ENCODE measurements around the gene IL1B. TPM values are rescaled to one million over a fixed set of nuclear protein-coding genes. Genes with fewer than 3 reads are reported as not detected.
A peak's percentile ranks its signal among the peaks of the same experiment; 100 is the strongest.

The IL1B gene
- total RNA-seq, 1 experiment from 2014 or later = 5.4 TPM

DNA sequence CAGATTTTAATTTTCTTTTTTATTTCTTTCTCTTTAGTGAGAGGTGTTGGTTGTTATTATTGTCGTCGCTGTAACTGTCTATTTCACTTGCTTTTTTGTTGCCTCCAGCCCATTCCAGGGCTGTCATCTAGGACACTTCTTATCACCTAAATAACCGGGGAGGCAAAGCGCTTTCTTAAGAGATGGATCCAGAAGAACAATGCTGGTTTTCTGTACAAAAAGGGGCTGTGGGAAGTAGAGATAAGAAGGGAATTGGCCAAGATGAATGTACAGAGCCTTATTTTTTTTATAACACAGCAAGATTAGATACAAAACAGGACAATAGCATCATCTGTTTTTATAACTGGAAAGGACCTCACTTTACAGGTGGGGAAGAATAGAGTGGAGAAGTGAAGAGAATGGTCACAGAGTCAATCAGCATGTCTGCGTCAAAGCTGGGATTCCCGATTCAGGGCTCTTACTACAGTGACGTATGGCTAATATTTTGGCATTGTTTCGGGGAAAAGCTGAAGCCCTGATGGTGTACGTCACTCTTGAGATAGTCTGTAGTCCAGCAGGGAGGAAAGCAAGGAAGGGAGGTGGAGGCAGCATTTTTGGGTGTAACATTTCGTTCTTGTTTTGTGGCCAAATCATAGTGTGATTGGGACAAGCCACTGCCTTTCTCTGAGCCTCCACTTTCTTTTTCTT, 23.2 kb downstream of the IL1B start:
- Mint-ChIP-seq H3K9me3 (ENCODE audit: unreplicated experiment) (no peaks in the 10 kb centered on the region), H3K4me1 (ENCODE audit: insufficient read depth, unreplicated experiment) (peaks cover 53% of the 10 kb centered on the region), H3K27me3 (ENCODE audit: insufficient read depth, unreplicated experiment) (no peaks in the 10 kb centered on the region), H3K36me3 (ENCODE audit: insufficient read depth, unreplicated experiment) (peaks cover 6% of the 10 kb centered on the region), H3K27ac (ENCODE audit: low read depth, unreplicated experiment) (peak overlapping the region; percentile 97), H3K4me3 (ENCODE audit: unreplicated experiment) (no peak overlapping the region)
- no peak for DNase-seq (ENCODE audit: unreplicated experiment)
- TF ChIP-seq CTCF (IDR thresholded peaks at IDR 0.05; ENCODE audit: unreplicated experiment) = no peak
- intact Hi-C loops (cut with micrococcal nuclease) = no loop called here
- CTCF ChIA-PET = interaction anchor here (1.6 to 1.7 kb wide), 2 partner anchors 69 to 129 kb away, joined by 3 to 5 read pairs; no protein-coding TSS in a partner anchor
- BruUV-seq (replicated peaks) = TSS peak; percentile 87
- POLR2A ChIA-PET = interaction anchor here (0.8 to 7.9 kb wide), 7 partner anchors 9 to 183 kb away, joined by 3 to 112 read pairs (median 4); partner anchors contain the start of genes IL1A and IL1B

DNA sequence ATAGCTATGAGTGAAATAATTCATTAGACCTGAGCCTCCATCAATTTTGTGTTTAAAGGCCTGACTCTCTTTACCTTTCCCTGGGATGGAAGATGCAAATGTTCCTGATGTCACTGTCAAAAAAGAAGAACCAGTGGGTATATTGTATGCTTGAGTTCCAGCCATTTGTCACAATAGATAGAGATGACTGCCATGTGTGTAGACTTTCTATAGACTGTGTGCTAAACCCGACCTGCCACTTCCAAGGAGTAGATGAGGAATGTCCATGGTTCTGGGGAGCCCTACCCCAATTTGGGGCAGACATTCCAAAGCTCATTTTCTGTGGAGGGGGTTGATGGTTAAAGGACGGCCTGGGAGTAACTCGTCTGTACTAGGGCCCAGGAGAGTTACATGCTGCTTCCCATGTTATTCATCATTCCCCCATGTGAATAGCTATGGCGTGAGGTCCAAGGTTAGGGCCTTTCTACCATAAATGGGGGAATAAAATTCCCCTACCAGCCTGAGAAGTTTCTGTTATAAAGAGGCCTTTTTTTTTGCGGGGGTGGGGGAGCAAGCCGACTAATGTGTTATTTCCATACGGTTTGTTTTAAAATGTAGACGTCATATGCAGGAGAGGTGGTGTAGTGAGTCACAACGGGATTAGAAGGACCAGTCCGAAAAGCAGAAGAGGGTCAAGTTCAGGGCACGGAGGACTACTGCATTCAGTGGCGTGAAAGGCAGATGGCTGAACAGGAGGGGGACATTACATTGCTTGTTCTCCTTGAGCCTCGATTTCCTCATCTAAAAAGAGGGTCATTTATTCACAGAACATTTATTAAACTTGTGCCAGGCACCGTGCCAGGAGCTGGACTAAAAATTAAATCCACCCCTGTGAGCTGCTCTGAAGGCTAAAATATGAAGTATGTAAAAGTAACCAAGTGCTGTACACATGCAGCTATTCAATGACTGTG, 24.0 kb downstream of the IL1B start:
- CTCF ChIA-PET = interaction anchor here (0.6 to 2.4 kb wide), 5 partner anchors 16 to 129 kb away, joined by 3 to 8 read pairs (median 3); no protein-coding TSS in a partner anchor
- intact Hi-C loops (cut with micrococcal nuclease) = no loop called here
- no peak for TF ChIP-seq CTCF (IDR thresholded peaks at IDR 0.05; ENCODE audit: unreplicated experiment)
- H3K4me3 Mint-ChIP-seq (ENCODE audit: unreplicated experiment) = no peak overlapping the region
- H3K36me3 Mint-ChIP-seq (ENCODE audit: insufficient read depth, unreplicated experiment) = peaks cover 6% of the 10 kb centered on the region
- H3K9me3 Mint-ChIP-seq (ENCODE audit: unreplicated experiment) = peaks cover 5% of the 10 kb centered on the region
- no peaks in the 10 kb centered on the region for H3K27me3 Mint-ChIP-seq (ENCODE audit: insufficient read depth, unreplicated experiment)
- POLR2A ChIA-PET = interaction anchor here (0.7 to 7.9 kb wide), 11 partner anchors 8 to 781 kb away, joined by 3 to 112 read pairs (median 4); partner anchors contain the start of genes IL1A and IL1B
- H3K4me1 Mint-ChIP-seq (ENCODE audit: insufficient read depth, unreplicated experiment) = peaks cover 46% of the 10 kb centered on the region
- DNase-seq (ENCODE audit: unreplicated experiment) = peak; percentile 59
- TSS peak; percentile 82 for BruUV-seq (replicated peaks)
- H3K27ac Mint-ChIP-seq (ENCODE audit: low read depth, unreplicated experiment) = peak overlapping the region; percentile 97

- peak; percentile 82 for DNase-seq (ENCODE audit: unreplicated experiment)
- peaks cover 6% of the 10 kb centered on the region for H3K36me3 Mint-ChIP-seq (ENCODE audit: insufficient read depth, unreplicated experiment)
- CTCF ChIA-PET = interaction anchor here (0.6 to 2.4 kb wide), 5 partner anchors 15 to 130 kb away, joined by 3 to 8 read pairs (median 3); no protein-coding TSS in a partner anchor
- peaks cover 12% of the 10 kb centered on the region for H3K9me3 Mint-ChIP-seq (ENCODE audit: unreplicated experiment)
- no TSS peak for BruUV-seq (replicated peaks)
- no peak for TF ChIP-seq CTCF (IDR thresholded peaks at IDR 0.05; ENCODE audit: unreplicated experiment)
- H3K27me3 Mint-ChIP-seq (ENCODE audit: insufficient read depth, unreplicated experiment) = no peaks in the 10 kb centered on the region
- no peak overlapping the region for H3K4me3 Mint-ChIP-seq (ENCODE audit: unreplicated experiment)
- intact Hi-C loops (cut with micrococcal nuclease) = no loop called here
- H3K4me1 Mint-ChIP-seq (ENCODE audit: insufficient read depth, unreplicated experiment) = peaks cover 46% of the 10 kb centered on the region
- H3K27ac Mint-ChIP-seq (ENCODE audit: low read depth, unreplicated experiment) = peak overlapping the region; percentile 97
- POLR2A ChIA-PET = interaction anchor here (1.0 to 7.9 kb wide), 8 partner anchors 9 to 79 kb away, joined by 3 to 112 read pairs (median 4); partner anchors contain the start of genes IL1A and IL1B
Observed at GRCh38 chr2:112811841-112812306, 24.7 kb downstream of the IL1B start.
